Gastroesophageal sphincter (tissue), 4 donors: ENCODE data around the gene KLF2. TPM values are rescaled to one million over a fixed set of nuclear protein-coding genes. Genes with fewer than 3 reads are reported as not detected.

Experiments used
- ATAC-seq: fragments of 150-250 bp; one replicate; pipeline ENCODE4 v1.9.1; 2016; ENCODE audit warnings: mild to moderate bottlenecking, moderate library complexity
- H3K27ac ChIP-seq, 4 donors: fragments of 200-600 bp; sonication (generic) in 3 of 4; 1 replicate in 3 of 4; 2 replicates in 1 of 4; pipeline ENCODE4 v1.5.1; 2016 to 2019
- H3K27me3 ChIP-seq: fragments of 200-600 bp; sonication (generic); one replicate; pipeline ENCODE4 v1.5.1; 2019
- H3K36me3 ChIP-seq, 2 donors: fragments of 200-600 bp; sonication (generic); one replicate each; pipeline ENCODE4 v1.5.1; 2019; ENCODE audit warnings: control low read depth in 1 of 2
- H3K4me1 ChIP-seq, 3 donors: fragments of 200-600 bp; sonication (generic); 1 replicate in 2 of 3; 2 replicates in 1 of 3; pipeline ENCODE4 v1.5.1; 2016 to 2019; ENCODE audit warnings: control low read depth in 2 of 3
- H3K4me3 ChIP-seq, 2 donors: fragments of 200-600 bp; sonication (generic); one replicate each; pipeline ENCODE4 v1.5.1; 2019; ENCODE audit warnings: mild to moderate bottlenecking in 1 of 2, moderate library complexity in 1 of 2
- H3K9me3 ChIP-seq, 3 donors: fragments of 200-600 bp; sonication (generic); one replicate each; pipeline ENCODE4 v1.5.1; 2017 to 2019; ENCODE audit warnings: control low read depth in 2 of 3
- CTCF ChIP-seq, 4 experiments: fragments of 200-600 bp in 2 of 4; fragments of 450-650 bp in 2 of 4; sonication (generic) in 1 of 4; IDR thresholded peaks; one replicate each; pipeline ENCODE4 v1.5.1; 2017 to 2019; ENCODE audit warnings: antibody characterized with exemption in 4 of 4, mild to moderate bottlenecking in 2 of 4, moderate library complexity in 2 of 4
- EP300 ChIP-seq: sonication (generic); formaldehyde crosslinking; IDR thresholded peaks from one replicate; pipeline ENCODE4 v1.6.1; 2017; ENCODE audit warnings: antibody characterized with exemption, mild to moderate bottlenecking
- POLR2A ChIP-seq, 2 donors: fragments of 450-650 bp; IDR thresholded peaks; one replicate each; pipeline ENCODE4 v1.6.1; 2017; ENCODE audit warnings: antibody characterized with exemption in 2 of 2, mild to moderate bottlenecking in 2 of 2, moderate library complexity in 1 of 2
- POLR2AphosphoS5 ChIP-seq: sonication (generic); formaldehyde crosslinking; IDR thresholded peaks from one replicate; pipeline ENCODE4 v1.6.1; 2017; ENCODE audit warnings: antibody characterized with exemption
- WGBS, 2 donors: methylation state at CpG; one replicate each; pipeline ENCODE4 v1.1.5; 2018; ENCODE audit warnings: low coverage in 1 of 2; 5-methylcytosine and 5-hydroxymethylcytosine counted together
- total RNA-seq, 4 donors: library from RNA; depleted of rRNA; stranded (reverse); fragments of >200 nt; gene quantifications; one replicate each; pipeline ENCODE4 v1.1.0, GENCODE V29; 2016

The KLF2 gene
- total RNA-seq, 4 donors from 2014 or later: 29.4 to 40.0 (median 34.9) TPM

DNA sequence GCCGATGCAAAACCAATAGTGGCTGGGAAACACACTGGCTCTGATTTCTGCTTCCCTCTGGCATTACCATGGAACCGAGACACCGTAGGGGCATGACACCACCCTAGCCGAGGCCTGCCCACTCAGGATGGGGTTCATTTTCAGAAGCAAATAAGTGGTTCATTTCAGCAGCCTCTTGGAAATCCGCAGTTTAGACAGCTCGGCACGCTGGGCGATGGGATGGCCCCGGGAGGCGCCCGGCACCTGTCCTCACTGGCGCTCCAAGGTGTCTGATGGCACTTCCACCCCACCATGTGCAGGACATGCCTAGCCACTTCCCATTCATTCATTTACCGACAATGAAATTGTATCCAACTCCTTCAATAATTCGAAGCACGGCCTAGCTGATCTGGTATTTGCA lies 33.8 kb downstream of the KLF2 start:
- Histone ChIP-seq H3K4me1 (peaks cover 0 to 15% (median 0%) of the 10 kb centered on the region in 3 donors), H3K36me3 (peaks cover 0 to 64% of the 10 kb centered on the region in 2 donors), H3K4me3 (no peak overlapping the region), H3K27ac (no peak overlapping the region), H3K27me3 (no peaks in the 10 kb centered on the region), H3K9me3 (no peaks in the 10 kb centered on the region)
- TF ChIP-seq POLR2AphosphoS5 (no peak), CTCF (IDR thresholded peaks at IDR 0.05) (no peak), EP300 (no peak), POLR2A (IDR thresholded peaks at IDR 0.05) (no peak)
- no peak for ATAC-seq
- WGBS, 2 donors: 93% methylated on average over 10 of the region's 15 CpGs; no CpG with 5 or more reads in 1 of the 2 donors

DNA sequence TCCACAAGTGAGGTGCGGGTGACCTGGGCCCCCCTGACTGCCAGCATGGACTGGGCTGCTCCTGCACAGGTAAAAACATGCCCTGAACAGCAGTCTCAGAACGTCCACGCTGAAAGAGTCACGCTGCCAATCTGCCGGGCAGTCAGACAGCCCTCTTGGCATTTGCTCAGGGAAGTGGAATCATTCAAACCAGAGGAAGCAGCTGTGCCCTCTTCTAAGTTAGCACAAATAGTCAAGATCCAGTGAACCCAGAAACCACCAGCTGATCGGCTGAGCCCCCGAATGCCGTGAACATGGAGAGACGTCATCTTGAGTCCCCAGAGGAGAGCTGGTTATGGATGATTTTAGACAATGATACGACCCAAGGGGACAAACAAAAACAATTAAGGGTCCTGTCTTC lies 34.4 kb downstream of the KLF2 start:
- TF ChIP-seq EP300: no peak
- Histone ChIP-seq H3K9me3 (no peaks in the 10 kb centered on the region), H3K36me3 (peaks cover 0 to 58% of the 10 kb centered on the region in 2 donors), H3K27me3 (no peaks in the 10 kb centered on the region), H3K4me3 (no peak overlapping the region), H3K27ac (no peak overlapping the region), H3K4me1 (peaks cover 0 to 15% (median 0%) of the 10 kb centered on the region in 3 donors)
- WGBS, 2 donors: 17 to 60% methylated on average over 1 of the region's 10 CpGs
- no peak for ATAC-seq

DNA sequence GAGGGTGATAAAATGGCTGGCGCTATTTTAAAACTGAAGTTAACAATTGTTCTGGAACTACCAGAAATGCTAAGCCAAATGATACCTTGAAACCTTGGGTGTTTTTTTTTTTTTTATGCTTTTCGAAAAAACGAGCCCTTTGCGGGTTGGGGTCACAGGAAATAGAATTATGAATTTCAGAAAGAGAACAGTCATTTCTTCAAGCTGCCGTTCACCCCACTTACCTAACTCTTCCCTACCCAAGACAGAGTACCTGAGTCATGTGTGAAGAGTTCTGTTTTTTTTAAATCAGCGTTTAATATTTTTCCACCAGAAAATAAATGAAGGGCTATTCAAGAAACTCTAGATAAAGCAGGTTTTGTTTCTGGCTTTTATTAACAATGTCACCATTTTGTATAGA lies 35.3 kb downstream of the KLF2 start:
- H3K9me3 ChIP-seq: no peaks in the 10 kb centered on the region
- no peak for TF ChIP-seq POLR2A (IDR thresholded peaks at IDR 0.05)
- no peak for TF ChIP-seq CTCF (IDR thresholded peaks at IDR 0.05)
- TF ChIP-seq POLR2AphosphoS5: no peak
- no peak for TF ChIP-seq EP300

DNA sequence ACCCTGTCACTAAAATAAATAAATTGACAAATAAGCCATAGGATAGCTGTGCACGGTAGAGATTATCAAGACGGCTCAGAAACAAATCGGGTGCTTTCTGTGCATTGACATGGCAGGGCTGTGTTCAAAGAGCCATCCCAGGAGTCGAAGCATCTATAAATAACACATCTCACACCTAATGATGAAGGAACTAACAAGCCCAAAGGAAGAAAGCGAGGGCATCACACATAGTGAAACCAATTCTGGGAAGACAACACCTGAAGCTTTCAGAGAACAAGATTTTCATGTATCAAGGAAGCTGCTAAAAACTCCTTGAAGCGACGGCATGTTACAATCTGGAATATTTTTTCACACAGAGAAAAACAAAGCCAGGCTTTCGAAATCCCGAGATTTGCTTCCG lies 36.1 kb downstream of the KLF2 start:
- no peak overlapping the region for H3K4me3 ChIP-seq
- H3K27ac ChIP-seq: peak overlapping the region in 3 of 4 donors; percentile 9 to 75 (median 40)
- no peaks in the 10 kb centered on the region for H3K27me3 ChIP-seq
- ATAC-seq: no peak
- H3K36me3 ChIP-seq: peaks cover 0 to 45% of the 10 kb centered on the region in 2 donors
- peaks cover 0 to 8% (median 0%) of the 10 kb centered on the region in 3 donors for H3K4me1 ChIP-seq
- no peak for TF ChIP-seq CTCF (IDR thresholded peaks at IDR 0.05)
- TF ChIP-seq EP300: no peak
- no peak for TF ChIP-seq POLR2AphosphoS5
- no peak for TF ChIP-seq POLR2A (IDR thresholded peaks at IDR 0.05)
- H3K9me3 ChIP-seq: no peaks in the 10 kb centered on the region
- WGBS, 2 donors: 62 to 63% methylated on average over 8 to 10 of the region's 10 CpGs

More for the DNA sequence above, 35.3 kb downstream of the KLF2 start:
- H3K36me3 ChIP-seq: peaks cover 0 to 53% of the 10 kb centered on the region in 2 donors
- peaks cover 0 to 15% (median 0%) of the 10 kb centered on the region in 3 donors for H3K4me1 ChIP-seq
- no peak overlapping the region for H3K4me3 ChIP-seq
- 88 to 94% methylated on average over 6 of the region's 6 CpGs for WGBS, 2 donors
- H3K27me3 ChIP-seq: no peaks in the 10 kb centered on the region
- H3K27ac ChIP-seq: peak overlapping the region in 1 of 4 donors; percentile 75
- ATAC-seq: no peak

DNA sequence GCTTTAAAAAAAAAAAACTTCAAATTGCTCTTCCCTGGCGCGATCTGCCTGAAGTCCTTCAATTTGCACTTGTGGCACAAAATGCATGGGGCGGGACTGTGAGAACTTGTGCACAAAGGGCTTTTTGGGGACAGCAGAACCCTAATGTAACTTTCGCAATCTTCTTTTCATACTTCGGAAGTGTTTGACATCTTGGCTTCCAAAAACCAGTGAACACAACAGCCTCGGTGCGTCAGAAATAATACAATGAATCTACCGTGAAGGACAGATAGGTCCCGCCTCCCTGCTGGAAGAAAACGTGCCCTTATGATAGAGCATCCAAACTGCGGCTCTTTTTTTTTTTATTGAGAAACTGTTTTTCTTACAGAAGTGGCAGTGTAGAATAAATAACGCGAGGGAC lies 36.6 kb downstream of the KLF2 start:
- ATAC-seq: peak; percentile 82
- 40 to 51% methylated on average over 5 to 13 of the region's 13 CpGs for WGBS, 2 donors
- peak overlapping the region in 2 of 4 donors; percentile 40 to 75 for H3K27ac ChIP-seq

More for the DNA sequence above, 36.6 kb downstream of the KLF2 start:
- Histone ChIP-seq H3K4me1 (peaks cover 0 to 6% (median 0%) of the 10 kb centered on the region in 3 donors), H3K9me3 (no peaks in the 10 kb centered on the region), H3K4me3 (no peak overlapping the region), H3K36me3 (peaks cover 0 to 45% of the 10 kb centered on the region in 2 donors), H3K27me3 (no peaks in the 10 kb centered on the region)
- TF ChIP-seq POLR2A (IDR thresholded peaks at IDR 0.05): no peak
- peak; percentile 20 for TF ChIP-seq POLR2AphosphoS5
- TF ChIP-seq CTCF (IDR thresholded peaks at IDR 0.05): no peak
